CD4-positive, alpha-beta T cell treated with Interleukin-17A for 1 hour (primary cell): ENCODE measurements around the gene EXOC4.

Experiments
- DNase-seq: peaks from one replicate; pipeline ENCODE4 v3.0.0-alpha.2; 2020

EXOC4 gene

DNA sequence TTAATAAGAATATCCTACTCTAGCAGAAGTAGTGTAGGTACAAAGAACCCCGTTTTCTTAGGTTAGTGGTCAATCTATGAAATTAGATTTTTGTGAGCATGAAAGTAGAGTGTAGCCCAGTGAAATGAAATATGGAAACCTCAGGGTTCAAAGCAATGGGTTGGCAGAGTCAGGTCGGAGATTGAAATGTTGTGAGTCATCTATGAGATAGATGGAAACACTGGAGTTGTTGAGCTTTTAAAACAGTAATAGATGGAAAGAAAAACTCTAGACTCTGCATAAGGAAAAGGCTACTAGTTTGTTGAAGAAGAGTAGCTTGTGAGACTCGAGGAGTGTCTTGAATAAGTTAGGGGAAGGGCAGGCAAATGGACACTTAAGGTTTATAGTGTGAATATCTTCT is 251.9 kb downstream of the EXOC4 start:
- DNase-seq = no peak

DNA sequence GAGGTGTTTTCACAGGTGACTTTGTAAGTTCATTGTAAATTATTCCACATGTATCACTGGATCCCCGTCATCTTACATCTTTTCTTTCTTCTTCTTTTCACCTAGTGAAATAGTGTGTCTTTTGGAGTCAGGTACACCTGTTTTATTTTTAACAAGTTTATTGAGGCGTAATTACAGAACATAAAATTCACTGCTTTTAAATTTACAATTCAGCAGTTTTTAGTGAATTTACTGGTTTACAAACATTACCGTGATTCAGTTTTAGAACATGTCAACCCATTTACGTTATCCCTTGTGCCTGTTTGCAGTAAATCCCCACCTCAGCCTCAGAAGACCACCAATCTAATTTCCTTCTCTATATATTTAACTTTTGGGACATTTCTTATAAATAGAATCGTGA is 256.9 kb downstream of the EXOC4 start:
- DNase-seq = no peak

- DNase-seq = no peak
Observed at GRCh38 chr7:133510326-133511055, 257.6 kb downstream of the EXOC4 start.

DNA sequence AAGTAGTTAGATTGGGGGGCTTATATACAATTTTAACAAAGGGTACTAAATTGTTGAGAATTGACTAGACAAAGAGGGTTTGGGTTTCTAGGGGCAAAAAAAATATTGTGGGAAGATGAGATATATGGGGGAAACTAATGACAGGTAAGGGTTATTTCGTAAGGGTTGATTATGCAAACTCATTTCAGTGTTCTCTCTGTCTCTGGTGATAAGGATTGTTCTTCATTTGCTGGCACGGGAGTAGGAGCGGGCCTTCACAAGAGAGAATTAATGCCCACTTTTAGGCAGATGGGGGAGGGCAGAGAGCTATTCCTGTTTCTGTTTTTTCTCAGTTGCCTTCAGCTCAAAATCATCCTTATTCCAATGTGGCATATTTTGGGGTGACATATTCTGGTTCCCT is 258.4 kb downstream of the EXOC4 start:
- DNase-seq = no peak

- no peak for DNase-seq
Observed at GRCh38 chr7:133511708-133512107, 258.8 kb downstream of the EXOC4 start.

DNA sequence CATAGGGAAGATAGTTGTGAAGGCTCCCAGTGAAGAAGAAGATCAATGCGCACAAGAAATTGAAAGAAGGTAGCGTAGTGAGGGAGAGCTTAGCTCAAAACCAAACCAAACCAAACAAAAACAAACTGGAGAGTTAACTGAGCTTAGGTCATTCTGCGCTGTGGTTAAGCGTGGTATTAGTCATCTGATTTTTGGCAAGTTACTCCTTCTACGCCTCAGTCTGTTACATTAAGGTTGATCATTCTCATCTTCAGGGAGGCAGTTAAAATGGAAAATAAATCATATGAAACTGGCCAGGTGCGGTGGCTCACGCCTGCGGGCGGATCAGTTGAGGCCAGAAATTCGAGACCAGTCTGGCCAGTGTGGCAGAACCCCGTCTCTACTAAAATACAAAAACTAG is 259.7 kb downstream of the EXOC4 start:
- no peak for DNase-seq

GRCh38 chr7:133513608-133514007 is 260.7 kb downstream of the EXOC4 start:
- DNase-seq = no peak

DNA sequence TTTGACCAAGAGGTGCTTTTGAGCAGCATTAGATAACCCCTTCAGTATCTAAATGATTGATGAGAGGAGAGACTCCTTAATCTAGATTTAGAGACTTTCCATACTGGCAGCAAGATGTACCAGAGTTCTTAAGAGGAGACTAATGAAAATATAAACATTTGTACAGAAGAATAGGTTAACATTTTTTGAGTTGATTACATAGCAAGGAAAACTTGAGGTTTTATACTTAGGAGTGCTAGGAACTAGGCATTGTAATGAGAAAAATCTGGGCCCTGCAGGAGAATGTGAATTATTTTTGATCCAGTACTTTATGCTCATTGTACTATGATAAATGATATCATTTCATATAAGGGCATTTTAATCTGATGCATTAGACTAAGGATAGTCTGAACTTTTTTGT is 261.7 kb downstream of the EXOC4 start:
- DNase-seq = no peak

GRCh38 chr7:133517766-133518165 is 264.9 kb downstream of the EXOC4 start:
- DNase-seq = no peak

DNA sequence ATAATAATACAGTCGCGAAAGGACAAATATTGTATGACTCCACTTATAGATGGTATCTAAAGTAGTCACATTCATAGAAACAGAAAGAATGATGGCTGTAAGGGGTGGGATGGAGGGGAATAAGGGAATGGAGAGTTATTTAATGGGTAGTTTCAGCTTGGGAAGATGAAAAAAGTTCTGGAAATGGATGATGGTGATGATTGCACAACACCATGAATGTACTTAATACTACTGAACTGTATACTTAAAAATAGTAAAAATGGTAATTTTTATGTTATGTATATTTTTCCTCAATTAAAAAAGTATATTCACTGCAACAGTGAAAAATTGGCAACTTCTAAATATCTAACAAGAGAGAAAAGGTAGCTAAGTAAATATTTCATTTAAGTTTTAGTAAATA is 265.8 kb downstream of the EXOC4 start:
- no peak for DNase-seq

- DNase-seq = no peak
Observed at GRCh38 chr7:133520248-133520647, 267.4 kb downstream of the EXOC4 start.

GRCh38 chr7:133522501-133522900 is 269.6 kb downstream of the EXOC4 start:
- no peak for DNase-seq

DNA sequence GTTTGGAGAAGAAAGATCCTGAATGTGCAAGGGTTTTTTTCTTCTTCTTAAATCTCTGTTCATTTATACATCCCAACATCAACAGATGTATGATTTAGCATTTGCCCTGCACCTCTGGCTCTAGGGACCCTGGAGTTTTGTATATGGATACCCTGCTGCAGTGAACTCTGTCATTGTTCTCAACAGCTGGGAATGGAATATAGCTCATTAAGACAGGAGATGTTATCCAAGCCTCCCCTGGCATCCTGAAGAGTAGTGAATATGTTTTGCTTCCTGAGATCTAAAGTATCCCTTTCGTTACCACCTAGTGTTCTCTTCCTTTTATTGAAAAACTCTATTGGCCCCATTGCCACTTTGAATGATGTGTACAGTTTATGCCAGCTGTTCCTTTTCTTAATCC is 275.9 kb downstream of the EXOC4 start:
- no peak for DNase-seq

DNA sequence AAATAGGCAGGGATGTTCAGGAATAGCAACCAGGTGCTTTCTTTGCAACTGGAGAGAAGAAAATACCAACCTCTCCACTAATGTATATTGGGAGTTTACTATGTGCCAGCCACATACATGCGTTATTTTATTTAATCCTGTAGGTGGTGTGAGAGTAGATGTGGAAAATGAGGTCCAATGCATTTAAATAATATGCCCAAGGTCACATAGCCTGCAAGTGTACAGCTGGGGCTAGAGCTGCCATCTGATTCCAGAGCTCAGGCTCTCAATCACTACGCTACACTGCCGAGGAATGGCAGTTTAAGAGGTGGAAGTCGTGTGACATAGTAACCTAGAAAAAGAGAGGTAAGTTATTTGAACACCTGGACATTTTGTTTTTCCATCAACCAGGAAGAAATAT is 277.0 kb downstream of the EXOC4 start:
- DNase-seq = no peak

GRCh38 chr7:133530682-133531081 is 277.8 kb downstream of the EXOC4 start:
- DNase-seq = no peak

- DNase-seq = no peak
Observed at GRCh38 chr7:133534816-133535215, 281.9 kb downstream of the EXOC4 start.

- no peak for DNase-seq
Observed at GRCh38 chr7:133535308-133535707, 282.4 kb downstream of the EXOC4 start.

DNA sequence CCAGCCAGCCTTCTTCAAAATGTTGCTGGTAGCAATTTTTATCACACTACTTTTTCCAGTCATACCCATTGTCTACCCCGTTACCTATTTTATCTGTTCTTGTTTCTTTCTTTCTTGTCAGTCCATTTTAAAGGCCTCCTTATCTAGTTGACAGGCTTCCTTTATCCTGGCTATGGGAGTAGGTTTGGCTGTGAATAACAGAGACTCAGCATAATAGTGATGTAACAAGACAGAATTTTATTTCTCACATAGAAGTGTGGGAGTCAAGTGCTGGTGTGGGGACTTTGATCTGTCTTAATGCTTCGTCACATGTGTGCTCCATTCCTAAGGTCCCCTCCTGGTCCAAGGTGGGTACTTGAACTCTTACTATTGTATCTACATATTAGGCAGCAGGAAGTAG is 283.6 kb downstream of the EXOC4 start:
- no peak for DNase-seq

- no peak for DNase-seq
Observed at GRCh38 chr7:133539016-133539415, 286.1 kb downstream of the EXOC4 start.

DNA sequence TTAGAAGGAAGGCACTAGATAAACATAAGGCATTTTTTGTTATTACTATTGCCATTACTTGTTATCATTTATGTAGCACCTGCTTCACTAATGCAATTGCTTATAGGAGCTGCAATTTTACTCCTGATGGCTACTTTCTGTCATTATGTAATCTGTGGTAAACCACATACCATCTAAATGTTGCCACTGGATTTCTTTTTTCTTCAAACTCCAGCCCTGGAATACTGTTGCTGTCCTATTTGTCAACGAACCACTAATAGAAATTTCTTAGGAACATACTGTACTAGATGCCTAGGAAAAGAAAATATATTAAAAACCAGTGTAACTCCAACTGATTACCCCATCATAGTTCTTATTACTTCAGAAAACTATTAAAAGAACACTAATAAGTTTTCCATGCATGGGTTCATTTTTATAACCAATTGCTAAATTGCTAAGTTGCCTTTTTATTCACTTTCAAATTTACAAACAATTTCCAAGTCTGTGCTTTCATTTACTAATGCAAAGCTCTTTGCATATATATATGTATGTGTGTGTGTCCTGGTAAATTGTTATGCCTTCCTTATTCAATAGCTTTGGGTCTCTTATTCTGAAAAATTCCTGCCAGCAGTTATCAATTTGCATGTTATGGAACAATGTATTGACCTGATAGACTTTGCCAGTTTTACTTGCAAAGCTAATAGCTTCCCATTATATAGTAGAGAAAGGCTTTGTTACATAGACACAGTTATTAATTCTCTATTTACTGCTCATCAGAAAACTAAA is 287.4 kb downstream of the EXOC4 start:
- no peak for DNase-seq

DNA sequence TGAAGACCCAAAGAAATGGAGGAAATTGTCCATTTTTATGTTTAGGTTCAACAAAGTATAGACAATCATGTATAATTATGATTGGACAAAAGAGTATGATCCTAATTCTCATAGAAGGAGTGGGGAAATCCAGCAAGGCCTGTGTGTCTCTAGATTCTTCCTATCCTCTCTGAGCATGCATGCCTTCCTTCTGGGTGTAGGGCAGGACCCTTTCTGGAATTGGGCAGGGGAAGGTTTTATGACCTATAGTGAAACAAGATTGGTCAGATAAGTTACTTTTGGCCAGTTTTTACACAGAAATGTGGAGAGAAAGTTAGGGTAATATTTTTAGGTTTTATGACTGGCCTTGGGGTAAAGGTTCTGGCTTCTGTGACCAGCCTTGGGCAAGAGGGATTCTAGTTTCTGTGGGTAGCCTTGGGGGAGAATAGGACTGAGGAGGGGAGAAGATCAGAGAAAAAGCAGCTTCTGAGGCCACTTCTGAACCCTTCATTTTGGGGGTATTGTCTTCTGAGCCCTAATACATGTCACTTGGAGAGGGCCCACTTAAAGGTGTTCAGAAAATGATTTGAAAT is 289.4 kb downstream of the EXOC4 start:
- no peak for DNase-seq

DNA sequence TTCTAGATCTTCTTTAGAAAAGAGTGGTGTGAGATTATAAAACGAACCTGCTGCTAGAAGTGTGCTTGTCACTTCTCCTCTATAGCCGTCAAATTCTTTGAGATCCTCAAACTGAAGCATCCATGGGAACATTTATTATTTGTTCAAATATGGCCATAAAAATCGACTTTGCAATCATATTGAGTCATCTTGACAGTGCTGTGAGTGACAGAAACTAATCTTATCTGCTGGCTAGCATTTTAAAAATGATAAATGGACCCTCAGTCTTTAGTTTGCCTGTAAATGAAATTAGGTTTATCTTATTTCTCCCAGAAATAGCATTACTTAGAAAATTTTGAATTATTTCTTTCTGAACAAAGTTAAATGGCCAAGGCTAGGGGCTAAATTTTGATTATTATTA is 290.8 kb downstream of the EXOC4 start:
- DNase-seq = no peak

DNA sequence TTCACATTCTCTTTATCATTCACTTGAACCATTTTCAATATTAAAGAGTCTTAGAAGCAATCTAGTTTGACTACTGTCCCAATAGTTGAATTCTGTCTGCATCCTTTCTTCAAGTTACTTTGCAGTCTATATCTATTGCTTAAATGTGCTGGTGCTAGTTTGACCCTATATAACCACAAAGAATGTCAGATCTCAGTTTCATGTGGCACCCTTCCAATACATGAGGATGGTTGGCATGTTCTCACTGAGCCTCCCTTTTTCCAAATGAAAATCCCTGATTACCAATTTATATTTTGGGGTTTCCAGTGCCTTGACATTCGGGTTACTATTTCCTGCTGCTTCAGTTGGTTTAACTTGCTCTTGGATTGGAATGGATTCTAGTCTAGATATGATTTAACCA is 292.7 kb downstream of the EXOC4 start:
- no peak for DNase-seq

- no peak for DNase-seq
Observed at GRCh38 chr7:133547981-133548380, 295.1 kb downstream of the EXOC4 start.
